GM18526 (cell line): ENCODE measurements around the gene ACVRL1.

Experiments used
- POLR2A ChIP-seq: IDR thresholded peaks from 3 replicates; pipeline ENCODE4 v1.6.1; 2011; ENCODE audit not compliant: insufficient read length; ENCODE audit errors: extremely low read depth

Gene ACVRL1

DNA sequence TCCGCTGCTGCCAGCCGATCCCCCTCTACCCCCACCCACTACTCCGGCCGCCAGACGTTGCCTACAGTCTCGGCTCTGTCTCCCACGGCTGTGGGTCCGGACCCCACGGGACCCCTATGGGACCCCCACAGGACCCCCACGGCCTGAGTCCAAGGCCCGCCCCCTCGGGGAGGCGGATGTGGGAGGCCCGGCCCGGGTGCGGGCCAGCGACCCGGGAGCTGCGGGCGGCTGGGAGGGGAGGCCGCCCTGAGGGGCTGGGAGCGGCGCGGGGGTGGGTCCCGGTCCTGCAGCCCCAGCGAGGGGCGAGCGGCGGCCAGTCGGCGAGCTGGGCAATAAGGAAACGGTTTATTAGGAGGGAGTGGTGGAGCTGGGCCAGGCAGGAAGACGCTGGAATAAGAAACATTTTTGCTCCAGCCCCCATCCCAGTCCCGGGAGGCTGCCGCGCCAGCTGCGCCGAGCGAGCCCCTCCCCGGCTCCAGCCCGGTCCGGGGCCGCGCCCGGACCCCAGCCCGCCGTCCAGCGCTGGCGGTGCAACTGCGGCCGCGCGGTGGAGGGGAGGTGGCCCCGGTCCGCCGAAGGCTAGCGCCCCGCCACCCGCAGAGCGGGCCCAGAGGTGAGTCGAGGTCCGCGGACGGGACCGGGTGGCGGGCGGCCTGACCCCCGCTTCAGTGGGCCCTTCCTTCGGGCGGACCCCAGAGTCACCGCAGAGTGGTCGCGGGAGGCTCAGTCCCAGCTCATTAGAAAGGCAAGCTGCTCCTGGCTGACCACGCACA is at the start of gene ACVRL1:
ACVRL1 (plus strand) TSS at position 422 of the 773 bp plus-strand sequence. CDS start 4,971 bp downstream, outside the sequence.
- TF ChIP-seq POLR2A = no peak

DNA sequence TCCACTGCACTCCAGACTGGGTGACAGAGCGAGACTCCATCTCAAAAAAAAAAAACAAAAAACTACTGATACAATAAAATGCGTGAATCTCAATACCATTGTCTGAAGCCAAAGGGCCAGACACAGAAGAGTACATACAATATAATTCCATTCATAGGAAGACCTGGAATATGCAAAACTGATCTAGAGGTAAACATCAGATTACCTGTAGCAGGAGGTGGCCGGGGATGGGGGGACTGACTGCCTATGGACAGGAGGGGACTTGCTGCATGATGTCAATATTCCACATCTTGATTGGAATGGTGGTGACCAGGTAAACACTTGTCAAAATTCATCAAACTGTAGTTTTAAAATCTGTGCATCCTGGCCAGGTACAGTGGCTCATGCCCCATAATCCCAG is 46.3 kb upstream of the ACVRL1 start:
- TF ChIP-seq POLR2A = no peak

DNA sequence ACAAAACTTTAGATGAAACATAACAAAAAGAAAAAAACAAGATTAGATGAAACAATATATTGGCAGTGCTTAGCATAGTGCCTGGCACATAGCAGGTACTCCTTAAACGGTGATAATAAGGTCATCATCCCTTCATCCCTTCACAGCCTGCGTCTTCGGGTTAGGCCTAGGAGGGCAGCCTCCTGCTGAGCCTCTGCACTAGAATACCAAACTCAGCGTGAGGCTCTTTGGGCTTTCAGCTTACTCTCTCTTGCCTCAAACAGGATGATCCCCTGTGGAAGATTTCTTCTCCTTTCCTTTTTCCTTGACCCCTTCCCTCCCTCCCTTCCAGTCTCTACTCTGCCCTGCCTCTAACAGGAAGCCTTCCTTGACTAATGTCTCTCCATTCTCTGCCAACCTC is 44.4 kb upstream of the ACVRL1 start:
- no peak for TF ChIP-seq POLR2A

DNA sequence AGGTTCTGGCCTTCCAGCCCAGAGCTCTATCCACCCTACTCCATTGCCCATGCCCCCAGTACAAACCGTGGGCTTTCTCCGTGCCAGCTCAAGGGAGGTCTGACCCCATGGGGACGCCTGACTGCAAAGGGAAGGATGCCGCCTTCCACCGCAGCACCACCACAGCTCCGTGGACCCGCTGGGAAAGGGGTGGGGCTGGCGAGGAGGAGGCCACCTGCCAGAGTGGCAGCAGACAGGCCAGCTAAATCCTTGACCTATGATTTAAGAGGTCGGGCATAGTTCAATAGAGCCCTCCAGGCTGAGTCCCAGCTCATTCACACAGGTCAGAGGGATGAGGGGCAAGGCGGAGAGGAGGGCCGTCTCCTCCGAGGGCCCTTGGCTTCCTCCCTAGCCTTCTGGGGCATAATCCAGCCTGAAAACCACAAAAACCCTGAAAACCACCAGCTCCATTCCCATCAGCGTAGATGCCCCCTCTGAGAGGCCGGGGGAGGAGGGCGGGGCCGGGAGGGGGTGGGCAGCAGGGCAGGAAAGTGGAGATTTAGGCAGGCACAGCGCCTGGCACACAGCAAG is 43.9 kb upstream of the ACVRL1 start:
- no peak for TF ChIP-seq POLR2A

DNA sequence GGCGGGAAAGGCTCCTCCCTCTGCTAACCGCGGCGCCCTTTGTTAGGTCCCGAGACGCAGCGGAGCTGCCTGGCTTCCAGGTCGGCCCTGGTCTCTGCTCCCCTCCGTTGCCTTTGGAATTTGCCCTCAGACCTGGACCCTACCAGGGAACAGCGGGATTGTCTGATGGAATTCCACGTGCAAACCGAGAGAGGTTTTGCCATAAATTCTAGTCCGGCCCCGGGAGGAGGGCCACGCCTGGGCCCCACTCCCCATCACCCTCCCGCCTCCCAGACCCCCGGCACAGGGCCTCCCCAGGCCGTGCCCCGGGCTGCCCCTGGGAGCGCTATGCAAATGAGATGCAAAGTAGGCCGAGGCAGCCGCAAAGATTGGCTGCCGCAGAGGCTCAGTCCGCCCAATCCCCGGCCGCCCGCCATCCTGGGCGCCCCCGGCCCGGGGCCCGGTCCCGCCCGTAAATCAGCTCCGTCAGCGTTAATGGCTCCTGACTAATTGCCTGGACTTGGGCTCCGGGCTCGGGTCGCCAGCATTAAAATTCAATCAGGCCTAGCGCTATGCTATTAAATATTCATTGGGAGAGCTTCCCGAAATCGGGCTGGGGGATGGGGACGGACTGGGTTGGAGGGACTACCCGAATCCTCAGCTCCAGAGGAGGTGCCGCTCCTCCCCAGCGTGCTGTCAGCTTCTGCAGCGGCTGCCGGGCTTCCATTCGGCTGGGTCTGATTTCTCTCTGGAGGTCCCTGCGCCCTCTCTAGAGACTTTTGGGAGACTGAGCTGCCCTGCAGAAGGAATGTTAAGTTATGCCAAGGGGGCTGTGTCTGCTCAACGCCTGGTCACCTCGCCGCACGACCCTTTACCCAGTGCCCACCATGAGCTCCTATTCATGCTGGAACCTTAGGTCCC is 43.1 kb upstream of the ACVRL1 start:
- no peak for TF ChIP-seq POLR2A

DNA sequence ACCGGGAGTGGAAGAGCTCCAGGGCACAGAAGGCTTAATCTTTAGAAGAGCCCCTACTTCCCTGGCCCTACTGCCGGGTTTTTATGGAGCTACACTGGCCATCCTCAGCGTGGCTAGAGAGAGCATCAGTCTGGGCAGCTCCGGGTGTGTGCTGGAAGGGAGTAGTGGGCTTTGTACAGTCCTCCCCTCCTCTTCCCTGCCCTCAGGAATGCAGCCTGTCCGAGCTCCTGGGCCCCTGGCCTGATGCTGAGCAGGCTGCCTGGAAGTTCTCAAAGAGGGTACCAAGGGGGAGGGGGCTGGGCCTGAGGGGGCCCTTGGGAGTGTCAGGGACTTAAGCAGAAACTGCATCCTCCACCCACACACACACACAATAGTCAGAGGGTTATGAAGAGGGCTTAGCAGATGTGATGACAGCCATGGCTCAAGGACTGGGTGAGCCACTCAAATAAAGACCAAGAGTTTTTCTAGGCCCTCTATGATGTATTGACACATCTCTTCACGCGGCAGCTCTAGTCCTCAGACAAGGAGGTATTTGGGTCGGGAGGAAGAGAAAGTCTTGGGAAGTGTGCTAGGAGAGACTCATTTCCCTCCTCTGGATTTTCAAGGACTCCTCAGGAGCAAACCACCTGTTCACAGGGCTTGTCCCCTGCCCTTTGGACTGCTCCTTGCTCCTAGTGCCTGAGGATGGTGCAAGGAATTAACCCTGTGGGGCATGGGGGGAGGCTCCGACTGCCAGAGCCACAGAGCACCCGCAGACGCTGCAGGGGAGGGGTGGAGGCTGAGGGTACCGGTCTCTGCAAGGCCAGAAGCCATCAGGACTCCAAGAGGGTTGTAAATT is 42.3 kb upstream of the ACVRL1 start:
- TF ChIP-seq POLR2A = no peak

DNA sequence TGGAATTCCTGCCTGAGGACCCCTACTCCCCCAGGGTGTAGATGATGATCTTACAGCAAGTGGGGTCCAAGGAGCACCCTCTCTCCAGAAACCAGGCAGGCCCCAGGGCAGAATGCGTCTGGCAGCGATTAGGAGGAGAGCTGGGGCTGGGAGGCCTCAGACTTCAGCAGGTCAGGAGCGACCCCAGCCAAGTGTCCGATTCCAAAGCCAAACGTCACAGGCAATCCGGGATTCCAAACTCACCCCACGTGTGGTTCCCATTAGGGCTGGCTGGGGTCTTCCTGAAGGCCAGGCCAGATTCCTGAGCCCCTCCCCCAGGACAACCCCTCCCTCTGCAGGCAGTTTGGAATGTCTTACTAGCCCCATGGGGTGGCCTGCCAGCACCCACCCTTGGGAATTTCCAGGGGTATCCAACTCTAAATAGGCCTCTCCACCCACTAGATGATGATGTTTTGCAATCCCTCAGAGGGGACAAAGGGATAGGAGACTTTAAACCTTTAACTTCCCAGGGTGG is 41.5 kb upstream of the ACVRL1 start:
- no peak for TF ChIP-seq POLR2A

DNA sequence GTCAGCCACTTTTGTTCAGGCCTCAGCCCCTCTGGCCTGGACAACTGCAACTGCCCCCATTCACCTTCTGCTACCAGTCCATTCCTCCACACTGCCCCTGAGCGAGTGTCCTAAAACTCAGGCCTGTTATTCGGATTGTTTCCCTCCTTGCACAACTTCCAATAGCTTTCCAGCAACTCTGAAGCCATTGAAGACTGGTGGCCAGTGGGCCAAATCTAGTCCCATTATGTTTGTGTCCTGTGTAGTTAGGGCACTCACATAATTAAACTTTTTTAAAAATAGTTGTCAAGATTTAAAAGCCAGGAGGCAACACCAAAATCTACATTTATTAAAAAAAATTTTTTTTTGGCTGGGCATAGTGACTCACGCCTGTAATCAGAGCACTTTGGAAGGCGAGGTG is 41.0 kb upstream of the ACVRL1 start:
- TF ChIP-seq POLR2A = no peak

DNA sequence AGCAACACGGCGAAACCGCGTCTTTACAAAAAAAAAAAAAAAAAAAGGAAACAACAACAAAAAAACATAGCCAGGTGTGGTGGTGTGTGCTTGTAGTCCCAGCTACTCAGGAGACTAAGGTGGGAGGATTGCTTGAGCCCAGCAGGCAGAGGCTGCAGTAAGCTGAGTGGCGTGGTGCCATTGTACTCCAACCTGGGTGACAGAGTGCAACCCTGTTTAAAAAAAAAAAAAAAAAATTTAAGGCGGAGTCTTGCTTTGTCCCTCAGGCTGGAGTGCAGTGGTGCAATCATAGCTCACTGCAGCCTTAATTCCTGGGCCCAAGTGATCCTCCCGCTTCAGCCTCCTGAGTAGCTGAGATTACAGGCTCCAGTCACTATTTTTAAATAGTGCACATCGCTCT is 40.5 kb upstream of the ACVRL1 start:
- TF ChIP-seq POLR2A = no peak

DNA sequence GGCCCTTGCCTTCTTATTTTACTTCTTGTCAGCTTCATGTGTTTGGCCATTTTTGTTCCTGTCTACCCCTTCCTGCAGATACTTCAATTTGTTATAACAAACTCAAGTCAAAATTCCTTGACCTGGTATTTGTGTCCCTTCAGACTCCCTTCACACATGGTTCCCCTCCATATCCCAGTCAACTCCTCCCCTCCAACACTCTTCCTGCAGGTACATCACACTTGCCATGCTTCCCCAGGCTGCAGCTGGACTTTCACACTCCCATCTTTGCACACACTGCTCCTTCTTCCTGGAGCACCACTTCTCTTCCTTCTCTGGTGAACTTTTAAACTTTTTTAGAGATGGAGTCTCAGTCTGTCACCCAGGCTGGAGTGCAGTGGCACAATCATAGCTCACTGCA is 39.9 kb upstream of the ACVRL1 start:
- no peak for TF ChIP-seq POLR2A

DNA sequence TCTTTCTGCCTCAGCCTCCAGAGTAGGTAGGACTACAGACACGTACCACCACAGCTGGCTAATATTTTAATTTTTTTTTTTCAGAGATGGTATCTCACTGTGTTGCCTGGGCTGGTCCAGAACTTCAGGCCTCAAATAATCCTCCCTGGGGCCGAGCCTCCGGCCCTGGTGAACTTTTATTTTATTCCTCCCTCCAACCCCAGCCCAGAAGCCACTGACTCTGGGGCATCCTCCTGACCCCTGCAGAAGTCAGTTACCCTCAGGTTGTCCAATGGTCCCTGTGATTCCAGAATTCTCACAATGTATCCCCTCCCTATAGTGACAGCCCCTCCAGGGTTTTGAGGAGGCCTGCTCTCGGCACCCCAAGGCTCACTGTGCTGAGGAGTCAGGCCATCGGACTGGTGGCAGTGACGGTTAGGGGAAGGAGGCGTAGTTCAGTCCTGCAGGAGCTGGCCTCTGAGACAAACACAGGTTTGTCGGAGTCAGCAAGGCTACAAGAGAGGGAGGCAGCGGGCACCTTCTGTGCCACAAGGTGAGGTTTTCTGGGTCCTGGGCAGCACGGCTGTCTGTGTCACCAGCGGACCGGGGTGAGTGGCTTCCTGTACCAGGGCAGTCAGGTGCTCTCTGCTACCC is 39.4 kb upstream of the ACVRL1 start:
- no peak for TF ChIP-seq POLR2A

DNA sequence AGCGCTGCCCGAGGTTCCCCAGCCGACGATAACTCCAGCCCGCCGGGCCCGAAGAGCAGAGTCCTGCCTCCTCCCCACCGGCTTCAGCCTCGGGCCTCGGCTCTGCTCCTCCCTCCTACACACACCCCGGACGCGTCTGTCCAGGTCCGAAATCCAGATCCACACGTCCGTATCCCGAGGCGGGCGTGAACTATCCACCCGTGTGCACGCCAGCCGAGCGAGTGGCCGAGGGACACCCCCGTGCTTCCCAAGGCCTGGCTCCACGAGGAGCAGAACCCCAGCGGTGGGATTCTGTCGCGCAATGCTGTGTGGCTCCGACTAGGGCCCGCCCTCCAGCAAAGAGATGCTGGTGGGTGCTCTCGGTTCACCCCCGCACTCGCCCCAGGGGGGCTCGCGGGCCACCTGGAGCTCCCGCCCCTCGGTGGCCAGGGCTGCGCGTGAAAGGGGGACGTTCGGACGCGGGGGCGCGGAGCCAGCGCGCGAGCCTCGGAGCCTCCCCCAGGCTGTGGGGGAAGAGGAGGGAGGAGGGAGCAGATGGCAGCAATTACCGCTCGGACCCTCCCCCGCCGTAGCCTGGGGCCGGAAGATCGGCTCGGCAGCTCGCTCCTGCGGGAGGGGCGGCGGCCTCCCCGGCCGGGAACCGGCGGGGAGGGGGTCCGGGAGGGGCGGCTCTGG is 38.3 kb upstream of the ACVRL1 start:
- TF ChIP-seq POLR2A = no peak

DNA sequence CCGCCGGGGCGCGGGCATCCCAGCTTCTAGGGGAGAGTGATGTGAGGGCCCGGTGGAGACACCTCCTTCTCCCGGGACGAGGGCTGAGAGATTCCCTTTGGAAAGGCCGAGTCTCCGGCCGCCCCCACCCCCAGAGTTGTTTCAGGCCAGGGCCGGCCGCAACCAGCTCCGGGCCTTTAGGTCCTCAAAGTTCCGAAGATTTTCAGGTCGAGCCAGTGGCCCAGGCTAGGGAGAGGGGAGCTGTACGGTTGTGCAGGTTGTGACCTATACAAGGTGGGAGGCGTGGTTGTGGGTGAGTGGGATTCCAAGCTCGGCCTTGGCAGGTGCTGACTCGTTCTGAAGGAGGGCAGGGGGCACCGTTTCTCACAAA is 37.8 kb upstream of the ACVRL1 start:
- TF ChIP-seq POLR2A = no peak

DNA sequence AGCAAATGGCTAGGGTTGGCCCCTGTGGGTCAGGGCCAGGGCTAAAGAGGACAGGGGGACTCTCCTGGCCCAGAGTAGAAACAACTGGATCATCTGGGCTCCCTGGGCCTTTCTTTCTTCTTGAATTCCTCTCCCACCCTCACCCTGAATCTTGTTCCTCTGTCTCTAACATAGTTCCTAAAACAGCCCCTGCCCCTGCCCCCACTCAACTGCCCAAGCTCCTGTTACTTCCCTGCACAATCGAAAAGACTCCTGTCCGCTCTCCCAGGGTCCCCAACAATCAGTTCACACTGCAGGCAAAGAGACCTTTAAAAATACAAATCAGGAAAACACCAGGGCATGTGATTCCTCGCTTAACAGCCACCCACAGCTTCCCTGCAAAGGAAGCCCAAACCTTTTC is 37.4 kb upstream of the ACVRL1 start:
- TF ChIP-seq POLR2A = no peak

DNA sequence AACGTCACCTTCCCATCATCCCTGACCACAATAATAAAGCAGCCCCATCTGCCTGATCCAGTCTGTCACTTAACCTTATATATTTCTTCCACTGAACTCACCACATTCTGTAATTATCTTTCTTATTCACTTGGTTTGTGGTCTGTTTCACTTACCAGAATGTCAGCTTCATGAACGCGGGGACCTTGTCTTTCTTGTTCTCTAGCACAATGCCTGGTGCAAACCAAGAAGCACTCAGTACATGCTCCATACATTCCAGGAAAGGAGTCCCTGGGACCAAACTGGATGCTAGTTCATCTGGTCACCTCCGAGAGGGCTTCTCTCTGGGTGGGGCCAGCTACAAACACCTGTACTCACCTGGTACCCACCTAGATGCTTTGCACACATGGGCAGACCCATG is 36.8 kb upstream of the ACVRL1 start:
- TF ChIP-seq POLR2A = no peak
